ENCODE measurements around the gene SYT6.

SYT6 gene
- long read RNA-seq, donor 1, result 0 reads
- long read RNA-seq, donor 2, result 0 reads
- long read RNA-seq, donor 3, result 0 reads
- long read RNA-seq, donor 4, result 0 reads
- long read RNA-seq, donor 5, result 0 reads
- long read RNA-seq, donor 6, result 0 reads
- long read RNA-seq, donor 7, result 0 reads
- long read RNA-seq, donor 8, result 0 reads

GRCh38 chr1:114153261-114154145, at the start of gene SYT6:
Gene SYT6, minus strand, starts transcription at chr1:114153869. Its CDS starts 97 bp downstream, at chr1:114153772.
- DNase-seq, result peak; percentile 55

GRCh38 chr1:114201486-114201885, 47.8 kb upstream of the SYT6 start:
- no peak for DNase-seq

- no peak for DNase-seq
These were observed 45.4 kb upstream of the SYT6 start for GRCh38 chr1:114199017-114199594.

GRCh38 chr1:114196992-114197907, 43.6 kb upstream of the SYT6 start:
- DNase-seq, result no peak

- no peak for DNase-seq
These were observed 42.1 kb upstream of the SYT6 start for GRCh38 chr1:114195819-114196218.

- DNase-seq, result no peak
These were observed 38.7 kb upstream of the SYT6 start for GRCh38 chr1:114192328-114192727.

GRCh38 chr1:114189398-114189797, 35.7 kb upstream of the SYT6 start:
- no peak for DNase-seq

GRCh38 chr1:114181356-114181755, 27.7 kb upstream of the SYT6 start:
- DNase-seq, result no peak

- DNase-seq, result no peak
These were observed 27.1 kb upstream of the SYT6 start for GRCh38 chr1:114180742-114181141.

GRCh38 chr1:114178936-114179335, 25.3 kb upstream of the SYT6 start:
- DNase-seq, result no peak

GRCh38 chr1:114177282-114177681, 23.6 kb upstream of the SYT6 start:
- no peak for DNase-seq

- no peak for DNase-seq
These were observed 22.7 kb upstream of the SYT6 start for GRCh38 chr1:114176366-114176765.

- no peak for DNase-seq
These were observed 20.0 kb upstream of the SYT6 start for GRCh38 chr1:114173680-114174079.

GRCh38 chr1:114169509-114169908, 15.8 kb upstream of the SYT6 start:
- no peak for DNase-seq

- DNase-seq, result no peak
These were observed 13.6 kb upstream of the SYT6 start for GRCh38 chr1:114167226-114167625.

- DNase-seq, result no peak
These were observed 11.3 kb upstream of the SYT6 start for GRCh38 chr1:114164840-114165543.

GRCh38 chr1:114159941-114160340, 6.3 kb upstream of the SYT6 start:
- DNase-seq, result no peak

- no peak for DNase-seq
These were observed 3.6 kb upstream of the SYT6 start for GRCh38 chr1:114157275-114157660.

GRCh38 chr1:114156538-114157274, 3.0 kb upstream of the SYT6 start:
- DNase-seq, result no peak

- DNase-seq, result no peak
These were observed 2.0 kb upstream of the SYT6 start for GRCh38 chr1:114155706-114156105.

GRCh38 chr1:114154963-114155322, 1.3 kb upstream of the SYT6 start:
- peak; percentile 54 for DNase-seq
